Keratinocyte (primary cell): ENCODE results near the gene TBC1D20. TPM values are rescaled to one million over a fixed set of nuclear protein-coding genes. Genes with fewer than 3 reads are reported as not detected.

Experiments used
- DNase-seq: peaks from one replicate; pipeline ENCODE4 v3.0.0-alpha.2; 2011; ENCODE audit warnings: low read depth, missing footprints, low spot score
- FAIRE-seq: peaks from 2 replicates; lab custom pipeline; 2011; peaks lifted over from hg19 to GRCh38; lab: Jason Lieb, UNC
- H2AFZ ChIP-seq: 2 replicates; pipeline ENCODE4 v1.6.0; 2012; ENCODE audit warnings: low read length, control low read depth, inconsistent platforms; ENCODE audit not compliant: control insufficient read depth
- H3K27ac ChIP-seq: 2 replicates; pipeline ENCODE4 v1.5.1; 2011; ENCODE audit warnings: low read length; ENCODE audit not compliant: control insufficient read depth, insufficient read depth
- H3K27me3 ChIP-seq: 3 replicates; pipeline ENCODE4 v1.6.0; 2011; ENCODE audit warnings: low read length; ENCODE audit not compliant: control insufficient read depth, insufficient read depth; ENCODE audit errors: extremely low read depth
- H3K36me3 ChIP-seq, 2 experiments: 2 replicates in 1 of 2; 3 replicates in 1 of 2; pipeline ENCODE4 v1.5.1; 2011; ENCODE audit warnings: low read length in 2 of 2, mild to moderate bottlenecking in 1 of 2; ENCODE audit not compliant: control insufficient read depth in 2 of 2, insufficient read depth in 2 of 2; ENCODE audit errors: extremely low read depth in 1 of 2
- H3K4me1 ChIP-seq: 3 replicates; pipeline ENCODE4 v1.5.1; 2011; ENCODE audit warnings: low read length; ENCODE audit not compliant: control insufficient read depth, insufficient read depth; ENCODE audit errors: extremely low read depth
- H3K4me2 ChIP-seq: 3 replicates; pipeline ENCODE4 v1.6.0; 2011; ENCODE audit warnings: low read depth, low read length; ENCODE audit not compliant: control insufficient read depth, insufficient read depth; ENCODE audit errors: extremely low read depth
- H3K4me3 ChIP-seq, 3 experiments: fragments of 200-600 bp in 1 of 3; sonication (generic) in 1 of 3; 2 replicates in 2 of 3; 3 replicates in 1 of 3; pipeline ENCODE4 v1.5.1; 2011 to 2016; ENCODE audit warnings: low read length in 3 of 3, mild to moderate bottlenecking in 3 of 3, control low read depth in 2 of 3, inconsistent platforms in 1 of 3, low read depth in 1 of 3, mixed read lengths in 1 of 3, mixed run types in 1 of 3, moderate library complexity in 1 of 3; ENCODE audit not compliant: control insufficient read depth in 2 of 3, insufficient read depth in 2 of 3; ENCODE audit errors: extremely low read depth in 1 of 3
- H3K79me2 ChIP-seq: 2 replicates; pipeline ENCODE4 v1.6.0; 2012; ENCODE audit warnings: low read length; ENCODE audit not compliant: control insufficient read depth, insufficient read depth
- H3K9ac ChIP-seq: 3 replicates; pipeline ENCODE4 v1.6.0; 2011; ENCODE audit warnings: low read length; ENCODE audit not compliant: control insufficient read depth, insufficient read depth; ENCODE audit errors: extremely low read depth
- H3K9me1 ChIP-seq: 3 replicates; pipeline ENCODE4 v1.6.0; 2011; ENCODE audit warnings: low read length; ENCODE audit not compliant: control insufficient read depth, insufficient read depth; ENCODE audit errors: extremely low read depth
- H3K9me3 ChIP-seq: 2 replicates; pipeline ENCODE4 v1.5.1; 2012; ENCODE audit warnings: low read depth, low read length; ENCODE audit not compliant: control insufficient read depth
- H4K20me1 ChIP-seq: 3 replicates; pipeline ENCODE4 v1.6.0; 2011; ENCODE audit warnings: low read length; ENCODE audit not compliant: control insufficient read depth, insufficient read depth; ENCODE audit errors: extremely low read depth
- CTCF ChIP-seq, 3 experiments: IDR thresholded peaks in 1 of 3; conservative IDR thresholded peaks in 1 of 3; optimal IDR thresholded peaks in 1 of 3; 2 replicates in 2 of 3; 3 replicates in 1 of 3; pipeline versions ENCODE3 to v1.5.1; 2011; ENCODE audit warnings: low read length in 3 of 3, mild to moderate bottlenecking in 3 of 3, moderate library complexity in 2 of 3, control low read depth in 1 of 3, inconsistent platforms in 1 of 3; ENCODE audit not compliant: insufficient read depth in 2 of 3; ENCODE audit errors: extremely low read depth in 1 of 3
- EZH2 ChIP-seq: IDR thresholded peaks from one replicate; pipeline ENCODE4 v1.6.1; 2012; ENCODE audit warnings: inconsistent platforms, mild to moderate bottlenecking, low read length, moderate library complexity
- dilution Hi-C: fragments of 300-500 bp; cut with MboI; formaldehyde crosslinking; loops from one replicate; pipeline ENCODE4 v1.7.0; 2020; ENCODE audit warnings: low sequenced_read_pairs; ENCODE audit not compliant: extremely low pct_ligation_motif_present
- polyA plus RNA-seq, 5 experiments: library from polyadenylated mRNA; depleted of rRNA in 3 of 5; stranded (reverse) in 3 of 5; stranded (forward) in 1 of 5; unstranded in 1 of 5; fragments of >200 nt; gene quantifications; 1 replicate in 1 of 5; 2 replicates in 3 of 5; 3 replicates in 1 of 5; pipeline versions ENCODE4 v1.2.1 to v1.2.3, GENCODE V29; 2011 to 2012; ENCODE audit warnings: missing spikeins in 2 of 5, low read depth in 1 of 5, low replicate concordance in 1 of 5

TBC1D20 gene
- polyA plus RNA-seq, 1 donor (not counting 4 experiments of a cell fraction or from before 2014, with no cell fraction given): 24.5 TPM

- H3K9me3 ChIP-seq: no peaks in the 10 kb centered on the region
- no peaks in the 10 kb centered on the region for H3K79me2 ChIP-seq
- TF ChIP-seq CTCF (optimal IDR thresholded peaks at IDR 0.05 in 1 of 3, IDR thresholded peaks at IDR 0.05 in 1 of 3, conservative IDR thresholded peaks at IDR 0.05 in 1 of 3; ENCODE audit: extremely low read depth in 1 of 3, insufficient read depth in 2 of 3, low read length in 3 of 3) (no peak), EZH2 (no peak)
- H3K4me3 ChIP-seq: no peak overlapping the region
- H3K36me3 ChIP-seq: peaks cover 45 to 62% of the 10 kb centered on the region in 2 experiments
- no peak overlapping the region for H3K9ac ChIP-seq
- no peak for DNase-seq
- peaks cover 6% of the 10 kb centered on the region for H4K20me1 ChIP-seq
- no peak for FAIRE-seq
- no peak overlapping the region for H3K27ac ChIP-seq
- dilution Hi-C loops: no loop called here
- no peaks in the 10 kb centered on the region for H3K9me1 ChIP-seq
- H3K4me1 ChIP-seq: no peaks in the 10 kb centered on the region
- no peaks in the 10 kb centered on the region for H3K27me3 ChIP-seq
- no peak overlapping the region for H2AFZ ChIP-seq
- no peak overlapping the region for H3K4me2 ChIP-seq
These were observed 35.8 kb downstream of the TBC1D20 start for GRCh38 chr20:426566-426965.

- Histone ChIP-seq H3K27ac (no peak overlapping the region), H2AFZ (no peak overlapping the region), H3K36me3 (peaks cover 39 to 48% of the 10 kb centered on the region in 2 experiments), H3K9ac (no peak overlapping the region), H3K9me1 (no peaks in the 10 kb centered on the region), H3K4me3 (no peak overlapping the region), H3K79me2 (no peaks in the 10 kb centered on the region), H3K4me1 (no peaks in the 10 kb centered on the region), H3K9me3 (no peaks in the 10 kb centered on the region), H3K4me2 (no peak overlapping the region), H4K20me1 (peaks cover 6% of the 10 kb centered on the region), H3K27me3 (no peaks in the 10 kb centered on the region)
- dilution Hi-C loops: no loop called here
- TF ChIP-seq CTCF (optimal IDR thresholded peaks at IDR 0.05 in 1 of 3, IDR thresholded peaks at IDR 0.05 in 1 of 3, conservative IDR thresholded peaks at IDR 0.05 in 1 of 3; ENCODE audit: extremely low read depth in 1 of 3, insufficient read depth in 2 of 3, low read length in 3 of 3) (no peak), EZH2 (no peak)
- FAIRE-seq (no peak), DNase-seq (no peak)
These were observed 40.6 kb downstream of the TBC1D20 start for GRCh38 chr20:421685-422250.
